Measurements from ENCODE around the gene NEDD4.

GRCh38 chr15:55861115-55861514, 132.3 kb downstream of the NEDD4 start:
- TF ChIP-seq CTCF (IDR thresholded peaks at IDR 0.05; ENCODE audit: low read depth, low read length, poor library complexity, severe bottlenecking) = no peak
- TF ChIP-seq EZH2phosphoT487 (IDR thresholded peaks at IDR 0.05; ENCODE audit: borderline replicate concordance, low read length) = no peak
